Muscle of leg (tissue), 11 donors: ENCODE measurements around the gene PHF21A. TPM values are rescaled to one million over a fixed set of nuclear protein-coding genes. Genes with fewer than 3 reads are reported as not detected.
"Not testable (repeated sequence)": the region's sequence is repeated elsewhere in the genome, so short reads cannot be mapped to it uniquely, and the experiment has no call there.

ENCODE experiments used
- DNase-seq: peaks from one replicate; pipeline ENCODE4 v3.0.0; 2013
- H3K27ac ChIP-seq: one replicate; pipeline ENCODE4 v1.5.1; 2013; ENCODE audit warnings: mild to moderate bottlenecking, low read length, control low read depth
- H3K27me3 ChIP-seq: one replicate; pipeline ENCODE4 v1.6.1; 2013; ENCODE audit warnings: low read length; ENCODE audit not compliant: control insufficient read depth, insufficient read depth
- H3K36me3 ChIP-seq: one replicate; pipeline ENCODE4 v1.6.1; 2013; ENCODE audit warnings: low read length; ENCODE audit not compliant: control insufficient read depth, insufficient read depth
- H3K4me1 ChIP-seq: one replicate; pipeline ENCODE4 v1.6.1; 2013; ENCODE audit warnings: low read length; ENCODE audit not compliant: control insufficient read depth, insufficient read depth
- H3K4me3 ChIP-seq: one replicate; pipeline ENCODE4 v1.5.1; 2013; ENCODE audit warnings: low read length, control low read depth
- H3K9me3 ChIP-seq: replicated peaks from 2 replicates; pipeline ENCODE4 v1.6.1; 2013; ENCODE audit warnings: low read depth, low read length; ENCODE audit not compliant: control insufficient read depth
- WGBS: methylation state at CpG from one replicate; pipeline ENCODE4 v1.1.5; 2013; ENCODE audit warnings: missing lambda C conversion rate; ENCODE audit not compliant: insufficient coverage; 5-methylcytosine and 5-hydroxymethylcytosine counted together
- polyA plus RNA-seq, 8 donors: library from polyadenylated mRNA; unstranded; fragments of 120-200 nt; gene quantifications; one replicate each; pipeline versions ENCODE4 v1.2.1 to v1.2.3, GENCODE V29; 2013; ENCODE audit warnings: inconsistent platforms in 1 of 8, low replicate concordance in 1 of 8; ENCODE audit not compliant: insufficient read length in 8 of 8, insufficient read depth in 1 of 8
- total RNA-seq: library from RNA; stranded (reverse); fragments of 120-200 nt; gene quantifications from one replicate; pipeline ENCODE4 v1.2.4, GENCODE V29; 2013

Gene PHF21A
- total and polyA plus RNA-seq, 9 donors = 21.4 to 44.4 (median 32.0) TPM

- not testable (repeated sequence) for H3K4me1 ChIP-seq, H3K27me3 ChIP-seq, DNase-seq, H3K4me3 ChIP-seq, H3K9me3 ChIP-seq, H3K36me3 ChIP-seq, H3K27ac ChIP-seq
Observed at GRCh38 chr11:46014168-46014567, 107.1 kb downstream of the PHF21A start.

GRCh38 chr11:46012185-46012584 lies 109.1 kb downstream of the PHF21A start:
- no CpG with 5 or more reads among the region's 2 CpGs for WGBS
- no peak overlapping the region for H3K27ac ChIP-seq
- peaks cover 3% of the 10 kb centered on the region for H3K9me3 ChIP-seq
- H3K27me3 ChIP-seq = no peaks in the 10 kb centered on the region
- no peaks in the 10 kb centered on the region for H3K4me1 ChIP-seq
- peak; percentile 69 for DNase-seq
- no peaks in the 10 kb centered on the region for H3K36me3 ChIP-seq
- no peak overlapping the region for H3K4me3 ChIP-seq

GRCh38 chr11:46010100-46010499 lies 111.2 kb downstream of the PHF21A start:
- Histone ChIP-seq H3K9me3 (peaks cover 3% of the 10 kb centered on the region), H3K27ac (no peak overlapping the region), H3K36me3 (no peaks in the 10 kb centered on the region), H3K4me3 (no peak overlapping the region), H3K4me1 (no peaks in the 10 kb centered on the region), H3K27me3 (no peaks in the 10 kb centered on the region)
- DNase-seq = no peak
- no CpG with 5 or more reads among the region's 1 CpG for WGBS

- Histone ChIP-seq H3K4me3 (no peak overlapping the region), H3K9me3 (peaks cover 3% of the 10 kb centered on the region), H3K27ac (no peak overlapping the region), H3K4me1 (no peaks in the 10 kb centered on the region), H3K27me3 (no peaks in the 10 kb centered on the region), H3K36me3 (no peaks in the 10 kb centered on the region)
- no peak for DNase-seq
- WGBS = no CpG with 5 or more reads among the region's 2 CpGs
Observed at GRCh38 chr11:46009647-46010046, 111.6 kb downstream of the PHF21A start.

GRCh38 chr11:46006418-46007070 lies 114.7 kb downstream of the PHF21A start:
- peak; percentile 86 for DNase-seq
- WGBS = no CpG with 5 or more reads among the region's 5 CpGs

GRCh38 chr11:46003572-46003971 lies 117.7 kb downstream of the PHF21A start:
- H3K4me3 ChIP-seq = no peak overlapping the region
- H3K27me3 ChIP-seq = no peaks in the 10 kb centered on the region
- DNase-seq = peak; percentile 83
- H3K27ac ChIP-seq = no peak overlapping the region
- WGBS = no CpG with 5 or more reads among the region's 2 CpGs
- no peaks in the 10 kb centered on the region for H3K9me3 ChIP-seq
- peaks cover 3% of the 10 kb centered on the region for H3K4me1 ChIP-seq
- no peaks in the 10 kb centered on the region for H3K36me3 ChIP-seq

More at GRCh38 chr11:46006418-46007070, 114.7 kb downstream of the PHF21A start:
- Histone ChIP-seq H3K9me3 (no peaks in the 10 kb centered on the region), H3K4me3 (no peak overlapping the region), H3K27me3 (no peaks in the 10 kb centered on the region), H3K4me1 (no peaks in the 10 kb centered on the region), H3K27ac (no peak overlapping the region), H3K36me3 (no peaks in the 10 kb centered on the region)

GRCh38 chr11:46002189-46002588 lies 119.1 kb downstream of the PHF21A start:
- Histone ChIP-seq H3K36me3 (no peaks in the 10 kb centered on the region), H3K4me1 (peaks cover 3% of the 10 kb centered on the region), H3K4me3 (no peak overlapping the region)

GRCh38 chr11:46001448-46001914 lies 119.8 kb downstream of the PHF21A start:
- Histone ChIP-seq H3K27ac (no peak overlapping the region), H3K9me3 (no peaks in the 10 kb centered on the region), H3K4me1 (peaks cover 3% of the 10 kb centered on the region), H3K4me3 (no peak overlapping the region), H3K36me3 (no peaks in the 10 kb centered on the region), H3K27me3 (no peaks in the 10 kb centered on the region)
- peak; percentile 24 for DNase-seq
- WGBS = no CpG with 5 or more reads among the region's 3 CpGs

More at GRCh38 chr11:46002189-46002588, 119.1 kb downstream of the PHF21A start:
- Histone ChIP-seq H3K27me3 (no peaks in the 10 kb centered on the region), H3K9me3 (no peaks in the 10 kb centered on the region), H3K27ac (no peak overlapping the region)
- no peak for DNase-seq

GRCh38 chr11:45997599-45997998 lies 123.7 kb downstream of the PHF21A start:
- Histone ChIP-seq H3K4me1 (peaks cover 15% of the 10 kb centered on the region), H3K27me3 (no peaks in the 10 kb centered on the region), H3K27ac (no peak overlapping the region), H3K9me3 (no peaks in the 10 kb centered on the region), H3K36me3 (no peaks in the 10 kb centered on the region), H3K4me3 (no peak overlapping the region)
- no peak for DNase-seq
- 54% methylated on average over 4 of the region's 4 CpGs for WGBS

GRCh38 chr11:45995342-45995734 lies 125.9 kb downstream of the PHF21A start:
- H3K27me3 ChIP-seq = no peaks in the 10 kb centered on the region
- H3K9me3 ChIP-seq = no peaks in the 10 kb centered on the region
- peaks cover 12% of the 10 kb centered on the region for H3K4me1 ChIP-seq
- H3K27ac ChIP-seq = no peak overlapping the region
- H3K36me3 ChIP-seq = no peaks in the 10 kb centered on the region
- no peak for DNase-seq
- H3K4me3 ChIP-seq = no peak overlapping the region
- WGBS = no CpG with 5 or more reads among the region's 1 CpG
